Measurements from ENCODE around the gene GBP6.

GRCh38 chr1:89407360-89407759 lies 43.5 kb downstream of the GBP6 start:
- TF ChIP-seq POLR2A (IDR thresholded peaks at IDR 0.05) (no peak), CTCF (IDR thresholded peaks at IDR 0.05 in 8 of 11, conservative IDR thresholded peaks at IDR 0.05 in 3 of 11) (no peak)
